Stomach (tissue), 9 donors: Measurements from ENCODE around the gene SYCE3. TPM values are rescaled to one million over a fixed set of nuclear protein-coding genes. Genes with fewer than 3 reads are reported as not detected.

Experiments
- DNase-seq, 2 donors: peaks; one replicate each; pipeline versions ENCODE4 v3.0.0 to v3.0.0-alpha.2; 2013 to 2019
- H3K27ac ChIP-seq, 5 donors: fragments of 200-600 bp in 4 of 5; sonication (generic) in 4 of 5; one replicate each; pipeline ENCODE4 v1.5.1; 2013 to 2019; ENCODE audit warnings: mild to moderate bottlenecking in 1 of 5, moderate library complexity in 1 of 5
- H3K27me3 ChIP-seq, 3 donors: fragments of 200-600 bp; sonication (generic); one replicate each; pipeline ENCODE4 v1.5.1; 2017 to 2019; ENCODE audit warnings: mixed run types in 1 of 3
- H3K36me3 ChIP-seq, 4 donors: fragments of 200-600 bp; sonication (generic); 1 replicate in 3 of 4; 2 replicates in 1 of 4; pipeline ENCODE4 v1.5.1; 2016 to 2019
- H3K4me1 ChIP-seq, 4 donors: fragments of 200-600 bp; sonication (generic); one replicate each; pipeline ENCODE4 v1.5.1; 2016 to 2019
- H3K4me3 ChIP-seq, 4 donors: fragments of 200-600 bp; sonication (generic) in 3 of 4; one replicate each; pipeline ENCODE4 v1.5.1; 2016 to 2019; ENCODE audit warnings: mild to moderate bottlenecking in 1 of 4
- H3K9me3 ChIP-seq, 4 donors: fragments of 200-600 bp; sonication (generic); one replicate each; pipeline ENCODE4 v1.5.1; 2016 to 2019
- EP300 ChIP-seq: sonication (generic); formaldehyde crosslinking; IDR thresholded peaks from one replicate; pipeline ENCODE4 v1.6.1; 2017; ENCODE audit warnings: antibody characterized with exemption
- POLR2A ChIP-seq, 4 donors: fragments of 450-650 bp; IDR thresholded peaks; one replicate each; pipeline ENCODE4 v1.6.1; 2016; ENCODE audit warnings: antibody characterized with exemption in 4 of 4, control low read depth in 2 of 4, mild to moderate bottlenecking in 1 of 4, moderate library complexity in 1 of 4
- POLR2AphosphoS5 ChIP-seq, 3 donors: sonication (generic); formaldehyde crosslinking; IDR thresholded peaks; one replicate each; pipeline ENCODE4 v1.6.1; 2016; ENCODE audit warnings: antibody characterized with exemption in 3 of 3
- WGBS, 5 donors: extraction: QIAGEN DNeasy Blood & Tissue Kit in 3 of 5; methylation state at CpG; one replicate each; pipeline versions ENCODE4 v1.1.5 to v1.1.7; 2013 to 2018; 5-methylcytosine and 5-hydroxymethylcytosine counted together
- intact Hi-C: fragments of 100-400 bp; cut with DNase I; formaldehyde crosslinking; loops from one replicate; pipeline ENCODE4 v1.15.1; 2023; ENCODE audit warnings: low total_unique reads
- polyA plus RNA-seq, 3 donors: library from polyadenylated mRNA; stranded (reverse); fragments of 200-250 nt; gene quantifications; one replicate each; pipeline ENCODE4 v1.2.3, GENCODE V29; 2013
- total RNA-seq, 5 donors: library from RNA; depleted of rRNA; stranded (reverse); fragments of >200 nt; gene quantifications; one replicate each; pipeline versions ENCODE4 v1.1.0 to v1.2.3, GENCODE V29; 2014 to 2016
- TF ChIP-seq, protein P1 (sequence below), 7 experiments: fragments of 450-650 bp in 4 of 7; fragments of 200-600 bp in 3 of 7; sonication (generic) in 3 of 7; IDR thresholded peaks; one replicate each; pipeline ENCODE4 v1.5.1; 2016 to 2019; ENCODE audit warnings: antibody characterized with exemption in 7 of 7, control low read depth in 2 of 7, mild to moderate bottlenecking in 1 of 7
- donor health status: healthy with polysubstance abuse.
- donor health status: Bipolar disorder and iron deficiency.
- donor health status: healthy.

The SYCE3 gene
- total and polyA plus RNA-seq, 8 donors: 0.80 to 1.9 TPM; not detected in 6

DNA sequence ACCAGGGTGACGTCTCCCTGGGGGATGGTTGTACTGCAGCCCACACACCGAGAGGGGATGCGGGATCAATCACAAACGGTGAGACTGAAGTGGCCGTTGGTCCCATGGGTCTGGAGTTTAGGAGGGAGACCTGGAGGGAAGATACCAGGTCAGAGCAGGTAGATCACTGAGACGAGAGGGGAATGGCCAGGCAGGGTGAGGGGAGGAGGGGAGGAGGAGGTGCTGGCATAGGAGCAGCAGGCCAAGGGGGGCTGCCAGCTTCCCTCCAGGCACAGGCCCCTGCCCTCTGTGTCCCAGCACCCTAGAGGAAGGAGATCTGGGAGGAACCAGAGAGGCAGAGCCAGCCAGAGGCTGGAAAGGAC, 44.9 kb upstream of the SYCE3 start:
- H3K4me1 ChIP-seq: peaks cover 0 to 11% (median 3%) of the 10 kb centered on the region in 4 donors
- peaks cover 0 to 97% (median 19%) of the 10 kb centered on the region in 3 donors for H3K27me3 ChIP-seq
- WGBS, 5 donors: 63 to 70% (median 67%) methylated on average over 6 of the region's 6 CpGs
- no peak overlapping the region for H3K27ac ChIP-seq
- TF ChIP-seq, protein P1, sequence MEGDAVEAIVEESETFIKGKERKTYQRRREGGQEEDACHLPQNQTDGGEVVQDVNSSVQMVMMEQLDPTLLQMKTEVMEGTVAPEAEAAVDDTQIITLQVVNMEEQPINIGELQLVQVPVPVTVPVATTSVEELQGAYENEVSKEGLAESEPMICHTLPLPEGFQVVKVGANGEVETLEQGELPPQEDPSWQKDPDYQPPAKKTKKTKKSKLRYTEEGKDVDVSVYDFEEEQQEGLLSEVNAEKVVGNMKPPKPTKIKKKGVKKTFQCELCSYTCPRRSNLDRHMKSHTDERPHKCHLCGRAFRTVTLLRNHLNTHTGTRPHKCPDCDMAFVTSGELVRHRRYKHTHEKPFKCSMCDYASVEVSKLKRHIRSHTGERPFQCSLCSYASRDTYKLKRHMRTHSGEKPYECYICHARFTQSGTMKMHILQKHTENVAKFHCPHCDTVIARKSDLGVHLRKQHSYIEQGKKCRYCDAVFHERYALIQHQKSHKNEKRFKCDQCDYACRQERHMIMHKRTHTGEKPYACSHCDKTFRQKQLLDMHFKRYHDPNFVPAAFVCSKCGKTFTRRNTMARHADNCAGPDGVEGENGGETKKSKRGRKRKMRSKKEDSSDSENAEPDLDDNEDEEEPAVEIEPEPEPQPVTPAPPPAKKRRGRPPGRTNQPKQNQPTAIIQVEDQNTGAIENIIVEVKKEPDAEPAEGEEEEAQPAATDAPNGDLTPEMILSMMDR (IDR thresholded peaks at IDR 0.05): no peak
- TF ChIP-seq POLR2A (IDR thresholded peaks at IDR 0.05) (no peak), EP300 (no peak), POLR2AphosphoS5 (IDR thresholded peaks at IDR 0.05) (no peak)
- H3K9me3 ChIP-seq: no peaks in the 10 kb centered on the region
- H3K36me3 ChIP-seq: no peaks in the 10 kb centered on the region
- intact Hi-C loops: no loop called here
- DNase-seq: no peak
- H3K4me3 ChIP-seq: no peak overlapping the region

DNA sequence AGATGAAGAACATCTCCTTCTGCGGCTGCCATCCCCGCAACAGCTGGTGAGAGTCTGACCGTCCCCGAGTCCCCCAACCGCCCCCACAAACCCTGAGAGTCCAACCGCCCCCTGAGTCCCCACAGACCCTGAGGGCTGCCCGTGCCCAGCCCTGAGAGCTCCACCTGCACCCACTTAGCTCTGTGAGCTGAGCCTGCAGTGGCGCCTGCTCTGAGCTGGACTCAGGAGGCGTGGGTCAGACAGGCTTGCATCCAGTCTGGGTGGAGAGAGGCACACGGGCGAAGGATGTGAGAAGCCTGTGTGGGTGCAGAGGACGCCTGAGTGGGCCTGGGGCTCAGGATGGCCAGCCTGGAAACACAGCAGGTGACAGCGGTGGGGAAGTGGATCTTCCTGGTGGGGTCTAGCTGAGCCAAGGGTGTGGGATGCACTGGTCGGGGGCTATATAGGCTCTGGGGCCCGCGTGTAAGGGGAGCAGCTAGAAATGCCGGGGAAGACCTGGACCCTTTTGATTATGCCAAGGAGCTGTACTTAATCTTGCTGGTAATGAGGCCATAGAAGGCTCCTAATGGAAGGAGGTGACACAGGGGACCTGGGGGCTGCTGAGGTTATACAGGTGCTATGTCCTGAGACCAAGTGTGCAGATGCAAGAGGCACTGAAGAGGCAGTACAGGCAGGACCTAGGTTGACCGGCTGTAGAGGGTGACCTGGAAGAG, 44.4 kb upstream of the SYCE3 start:
- Histone ChIP-seq H3K36me3 (no peaks in the 10 kb centered on the region), H3K27ac (no peak overlapping the region), H3K27me3 (peaks cover 0 to 97% (median 19%) of the 10 kb centered on the region in 3 donors), H3K4me3 (no peak overlapping the region), H3K9me3 (no peaks in the 10 kb centered on the region), H3K4me1 (peaks cover 0 to 7% (median under 1%) of the 10 kb centered on the region in 4 donors)
- no peak for TF ChIP-seq POLR2AphosphoS5 (IDR thresholded peaks at IDR 0.05)
- TF ChIP-seq EP300: no peak
- TF ChIP-seq, protein P1 (IDR thresholded peaks at IDR 0.05): no peak
- no peak for TF ChIP-seq POLR2A (IDR thresholded peaks at IDR 0.05)
- no peak for DNase-seq
- 71 to 86% (median 77%) methylated on average over 14 to 18 of the region's 18 CpGs for WGBS, 5 donors
- intact Hi-C loops: no loop called here

DNA sequence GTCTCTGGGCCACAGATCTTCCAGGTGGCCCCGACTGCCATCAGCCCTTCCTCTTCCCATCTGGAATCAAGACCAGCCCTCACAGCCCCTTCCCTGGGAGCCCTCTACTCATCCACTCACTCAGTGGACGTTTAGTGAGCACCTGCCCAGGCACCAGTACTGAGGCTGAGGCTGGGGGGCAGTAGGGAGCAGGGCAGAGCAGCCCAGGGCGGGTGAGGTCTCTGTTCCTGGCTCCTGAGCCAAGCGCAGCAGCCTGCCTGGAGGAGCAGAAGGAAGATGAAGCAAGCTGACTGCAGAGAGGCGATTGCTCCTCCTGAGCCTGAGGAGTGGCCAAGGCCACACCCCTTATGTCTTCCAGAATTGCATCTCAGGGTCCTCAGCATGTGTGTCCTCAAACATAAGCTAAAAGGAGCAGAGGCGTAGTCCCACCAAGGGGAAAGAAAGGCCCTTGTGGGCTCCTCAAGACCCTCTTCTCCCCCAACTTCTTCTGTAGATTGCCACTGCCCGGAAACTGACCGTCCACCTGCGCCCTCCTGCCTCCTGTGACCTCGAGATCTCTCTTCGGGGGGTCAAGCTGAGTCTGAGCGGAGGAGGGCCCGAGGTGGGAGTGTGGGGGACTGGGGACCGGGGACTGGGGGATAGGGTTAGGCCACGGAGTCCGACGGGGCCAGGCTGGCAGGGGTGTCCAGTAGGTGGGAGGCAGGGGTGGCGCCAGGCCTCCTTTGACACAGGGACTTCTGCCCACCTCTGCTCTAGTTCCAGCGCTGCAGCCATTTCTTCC, 43.6 kb upstream of the SYCE3 start:
- WGBS, 5 donors: 69 to 83% (median 78%) methylated on average over 15 to 19 of the region's 19 CpGs
- H3K27ac ChIP-seq: no peak overlapping the region
- no peak for TF ChIP-seq EP300
- no peak for TF ChIP-seq POLR2A (IDR thresholded peaks at IDR 0.05)
- TF ChIP-seq, protein P1 (IDR thresholded peaks at IDR 0.05): no peak
- no peak for TF ChIP-seq POLR2AphosphoS5 (IDR thresholded peaks at IDR 0.05)
- H3K36me3 ChIP-seq: no peaks in the 10 kb centered on the region
- no peak for DNase-seq
- peaks cover 0 to 10% (median under 1%) of the 10 kb centered on the region in 4 donors for H3K4me1 ChIP-seq
- no peak overlapping the region for H3K4me3 ChIP-seq
- no peaks in the 10 kb centered on the region for H3K9me3 ChIP-seq
- intact Hi-C loops: no loop called here
- H3K27me3 ChIP-seq: peaks cover 0 to 97% (median 20%) of the 10 kb centered on the region in 3 donors

DNA sequence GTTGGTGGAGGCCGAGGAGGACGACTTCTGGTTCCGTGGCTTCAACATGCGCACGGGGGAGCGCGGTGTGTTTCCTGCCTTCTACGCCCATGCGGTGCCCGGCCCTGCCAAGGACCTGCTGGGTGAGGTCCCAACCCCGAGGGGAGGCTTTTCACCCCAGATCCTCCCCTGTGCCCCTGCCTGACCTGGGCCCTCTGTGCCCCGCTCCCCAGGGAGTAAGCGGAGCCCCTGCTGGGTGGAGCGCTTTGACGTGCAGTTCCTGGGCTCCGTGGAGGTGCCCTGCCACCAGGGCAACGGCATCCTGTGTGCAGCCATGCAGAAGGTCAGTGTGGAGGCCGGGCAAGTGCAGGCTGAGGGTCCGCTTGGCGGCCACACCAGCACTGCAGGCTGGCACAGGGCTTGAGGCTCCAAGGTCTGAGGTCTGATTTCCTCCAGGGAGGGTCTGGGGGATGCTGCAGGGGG, 42.9 kb upstream of the SYCE3 start:
- TF ChIP-seq, protein P1 (IDR thresholded peaks at IDR 0.05): no peak
- TF ChIP-seq POLR2AphosphoS5 (IDR thresholded peaks at IDR 0.05) (no peak), POLR2A (IDR thresholded peaks at IDR 0.05) (no peak), EP300 (no peak)
- Histone ChIP-seq H3K27ac (no peak overlapping the region), H3K4me1 (peaks cover 3 to 17% (median 6%) of the 10 kb centered on the region in 4 donors), H3K27me3 (peaks cover 0 to 97% (median 27%) of the 10 kb centered on the region in 3 donors), H3K36me3 (no peaks in the 10 kb centered on the region), H3K4me3 (no peak overlapping the region), H3K9me3 (no peaks in the 10 kb centered on the region)
- intact Hi-C loops: no loop called here
- whole genome bisulfite sequencing, 5 donors: 75 to 88% (median 87%) methylated on average over 13 to 20 of the region's 20 CpGs
- no peak for DNase-seq
